Activated CD4-positive, alpha-beta T cell treated with anti-CD3 and anti-CD28 coated beads, Interleukin-2, amount 50 U/mL, for 24 hours (primary cell): ENCODE measurements around the gene NCAPH2.
A peak's percentile ranks its signal among the peaks of the same experiment; 100 is the strongest.
"Not testable (repeated sequence)": the region's sequence is repeated elsewhere in the genome, so short reads cannot be mapped to it uniquely, and the experiment has no call there.

Source experiments
- DNase-seq, 2 donors: peaks; one replicate each; pipeline ENCODE4 v3.0.0-alpha.2; 2020; ENCODE audit warnings: low read depth in 1 of 2, low spot score in 1 of 2

NCAPH2 gene

GRCh38 chr22:50517495-50518260, 9.7 kb downstream of the NCAPH2 start:
- no peak for DNase-seq

GRCh38 chr22:50518606-50519005, 10.6 kb downstream of the NCAPH2 start:
- no peak for DNase-seq

DNA sequence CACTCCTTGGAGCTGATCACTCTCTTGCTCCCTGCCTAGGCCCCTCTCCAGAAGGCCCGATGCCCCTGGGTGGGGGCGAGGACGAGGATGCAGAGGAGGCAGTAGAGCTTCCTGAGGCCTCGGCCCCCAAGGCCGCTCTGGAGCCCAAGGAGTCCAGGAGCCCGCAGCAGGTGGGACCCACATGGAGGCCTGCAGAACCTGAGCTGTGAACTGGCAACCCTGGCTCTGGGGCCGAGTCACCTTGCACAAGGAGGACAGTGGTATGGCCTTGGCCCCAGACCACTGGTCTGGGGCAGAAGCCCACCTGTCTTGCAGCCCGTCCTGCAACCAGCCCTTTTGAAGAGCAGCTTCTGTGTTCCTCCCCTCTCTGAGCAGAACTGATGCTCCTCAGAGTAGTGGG, 11.1 kb downstream of the NCAPH2 start:
- no peak for DNase-seq

GRCh38 chr22:50520184-50520583, 12.2 kb downstream of the NCAPH2 start:
- not testable (repeated sequence) for DNase-seq

DNA sequence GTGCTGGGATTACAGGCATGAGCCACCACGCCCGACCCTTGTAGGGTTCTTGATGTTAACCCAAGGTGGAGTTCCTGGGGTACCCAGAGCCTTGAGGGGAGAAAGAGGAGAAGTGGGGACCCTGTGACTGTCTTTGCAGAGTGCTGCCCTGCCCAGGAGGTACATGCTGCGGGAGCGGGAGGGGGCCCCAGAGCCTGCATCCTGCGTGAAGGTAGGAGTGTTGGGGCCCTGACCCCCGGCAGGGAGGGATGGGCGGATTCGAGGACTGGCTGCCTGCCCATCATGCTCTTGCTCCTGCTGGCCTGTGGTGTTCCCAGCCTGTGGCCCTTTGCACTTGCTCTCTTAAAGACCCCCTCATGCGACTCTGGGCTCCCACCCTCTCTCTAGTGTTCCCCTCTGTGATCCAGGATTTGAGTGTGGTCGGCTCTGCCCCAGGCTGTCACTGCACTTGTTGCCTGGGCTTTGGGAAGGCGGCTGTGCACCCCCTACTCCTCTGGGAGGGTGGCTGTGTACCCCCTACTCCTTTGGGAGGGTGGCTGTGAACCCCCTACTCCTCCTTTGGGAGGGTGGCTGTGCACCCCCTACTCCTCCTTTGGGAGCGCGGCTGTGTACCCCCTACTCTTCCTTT, 12.9 kb downstream of the NCAPH2 start:
- no peak for DNase-seq

GRCh38 chr22:50521710-50522109, 13.7 kb downstream of the NCAPH2 start:
- no peak for DNase-seq

GRCh38 chr22:50522208-50522805, 14.3 kb downstream of the NCAPH2 start:
- no peak for DNase-seq

GRCh38 chr22:50522806-50523438, 14.9 kb downstream of the NCAPH2 start:
- no peak for DNase-seq

DNA sequence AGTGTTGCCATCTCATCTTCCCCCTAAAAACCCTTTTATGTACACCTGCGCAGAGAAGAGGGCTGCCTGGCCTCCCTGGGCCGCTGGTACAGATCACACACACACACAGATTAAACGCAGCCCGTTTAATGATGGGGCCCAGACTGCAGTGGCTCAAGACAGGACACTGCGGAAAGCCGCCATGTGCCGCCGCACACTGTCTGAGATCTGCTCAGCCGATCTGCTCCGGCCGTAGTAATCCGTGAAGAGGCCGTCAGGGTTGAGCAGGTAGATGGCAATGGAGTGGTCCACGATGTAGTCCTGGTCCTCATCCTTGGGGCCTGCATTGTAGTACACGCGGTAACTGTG, 15.4 kb downstream of the NCAPH2 start:
- DNase-seq: no peak

GRCh38 chr22:50523806-50524675, 16.0 kb downstream of the NCAPH2 start:
- no peak for DNase-seq

GRCh38 chr22:50524676-50525103, 16.7 kb downstream of the NCAPH2 start:
- DNase-seq: no peak

DNA sequence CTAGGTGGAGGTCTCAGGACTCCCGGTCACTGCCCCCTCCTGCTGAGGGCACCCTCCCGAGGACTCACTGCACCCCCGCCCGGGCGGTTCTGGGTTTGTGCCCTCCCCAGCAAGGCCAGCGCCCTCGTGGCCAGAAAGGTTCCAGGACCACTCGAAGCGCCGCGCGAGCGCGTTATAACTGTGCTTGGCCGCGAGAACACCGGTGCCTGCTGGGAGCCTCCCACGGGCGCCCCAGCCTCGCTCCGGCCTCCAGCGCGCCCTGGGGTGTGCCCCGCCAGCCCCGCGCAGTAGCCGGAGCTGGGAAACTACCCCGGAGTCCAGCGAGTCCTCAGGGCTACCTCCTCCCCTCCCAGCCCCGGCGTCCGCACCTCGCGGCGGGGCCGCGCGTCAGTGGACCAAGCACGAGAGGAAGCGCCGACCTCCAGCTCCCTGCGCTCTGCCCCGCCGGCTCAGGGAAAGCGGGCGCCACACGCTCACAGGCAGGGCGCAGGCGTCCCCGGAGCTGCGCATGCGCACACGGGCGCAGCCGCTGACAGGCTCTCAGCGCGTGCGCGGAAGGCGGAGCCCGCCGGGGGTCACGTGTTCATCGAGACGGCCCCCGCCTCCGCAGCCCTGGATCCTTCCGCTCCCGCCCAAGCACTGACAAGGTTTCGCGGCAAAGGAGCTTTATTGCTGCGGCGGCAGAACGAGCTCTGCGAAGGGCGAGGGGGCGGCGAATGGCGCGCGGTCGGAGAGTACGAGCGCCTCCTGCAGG, 17.3 kb downstream of the NCAPH2 start, which contains the start of gene SCO2:
SCO2 (minus strand) TSS at position 495 of the 754 bp plus-strand sequence. CDS start 1,187 bp downstream, outside the sequence.
- peak; percentile 95 to 96 for DNase-seq

GRCh38 chr22:50525858-50526107, 17.8 kb downstream of the NCAPH2 start:
- DNase-seq: no peak

DNA sequence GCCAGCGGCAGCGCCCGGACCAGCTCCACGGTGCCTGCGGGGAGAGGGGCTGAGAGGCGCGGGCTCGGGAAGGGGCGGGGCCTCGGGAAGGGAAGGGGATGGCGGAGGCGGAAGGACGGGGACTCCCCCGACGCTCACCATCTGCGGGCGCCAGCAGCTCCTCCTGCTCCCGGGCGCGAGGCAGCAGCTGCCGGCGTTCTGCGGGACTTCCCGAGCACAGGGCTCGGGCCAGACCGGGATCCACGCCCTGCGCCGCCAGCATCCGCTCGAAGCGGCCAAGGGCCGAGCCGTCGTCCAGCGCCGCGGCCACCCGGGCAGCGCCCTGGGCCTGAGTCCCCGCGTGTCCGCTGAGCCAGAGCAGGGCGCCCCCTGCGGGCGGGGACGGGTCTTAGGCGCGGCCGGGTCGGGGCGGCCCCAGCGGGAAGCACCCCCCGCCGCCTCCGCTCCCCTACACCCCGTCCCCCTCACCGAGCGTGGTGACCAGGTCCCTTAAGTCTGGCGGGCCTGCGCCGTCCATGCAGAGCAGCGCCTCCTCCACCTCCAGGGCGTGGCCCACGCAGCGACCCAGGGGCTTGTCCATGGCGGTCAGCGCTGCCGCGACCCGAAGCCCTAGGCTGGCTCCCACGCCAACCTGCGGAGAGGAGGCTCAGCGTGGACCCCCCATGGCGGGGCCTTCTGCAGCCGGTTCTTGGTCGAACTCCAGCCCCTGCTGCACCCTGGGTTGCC, 18.2 kb downstream of the NCAPH2 start:
- DNase-seq: peak; percentile 71 to 84

- peak in 1 of 2 donors; percentile 41 for DNase-seq
Observed at GRCh38 chr22:50526834-50527801, 19.1 kb downstream of the NCAPH2 start.

DNA sequence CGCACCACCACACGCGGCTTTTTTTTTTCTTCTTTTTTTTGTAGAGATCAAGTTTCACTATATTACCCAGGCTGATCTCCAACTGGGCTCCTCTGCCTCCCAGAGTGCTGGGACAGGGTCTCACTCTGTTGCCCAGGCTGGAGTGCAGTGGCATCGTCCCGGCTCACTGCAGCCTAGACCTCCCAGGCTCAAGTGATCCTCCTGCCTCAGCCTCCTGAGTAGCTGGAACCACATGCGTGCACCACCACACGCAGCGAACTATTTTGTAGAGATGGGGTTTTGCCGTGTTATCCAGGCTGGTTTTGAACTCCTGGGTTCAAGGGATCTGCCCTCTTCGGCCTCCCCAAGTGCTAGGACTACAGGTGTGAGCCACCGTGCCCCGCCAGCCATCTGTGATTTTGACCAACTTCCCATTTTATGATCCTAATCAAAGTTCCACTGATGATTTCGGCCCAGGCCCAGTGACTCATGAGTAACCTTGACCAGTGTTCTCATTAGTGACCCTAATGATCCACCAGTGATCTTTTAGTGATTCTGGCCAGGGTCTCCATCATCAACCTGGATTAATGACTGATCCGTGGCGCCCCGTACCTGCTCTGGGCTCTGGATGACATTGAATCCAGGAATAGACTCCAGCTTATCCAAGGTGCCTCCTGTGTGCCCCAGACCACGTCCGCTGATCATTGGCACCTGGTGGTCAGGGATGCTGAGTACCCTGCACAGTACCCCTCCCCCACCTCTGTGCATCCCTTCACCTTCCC, 20.1 kb downstream of the NCAPH2 start:
- DNase-seq: no peak

GRCh38 chr22:50528682-50529415, 20.8 kb downstream of the NCAPH2 start:
- DNase-seq: no peak
